GM19324 (cell line): ENCODE data around the gene STRIP1.
A peak's percentile ranks its signal among the peaks of the same experiment; 100 is the strongest.

Experiments
- ATAC-seq: cut with Tn5 transposase; IDR thresholded peaks from one replicate; pipeline ENCODE4 v1.9.1; 2021; ENCODE audit warnings: mild to moderate bottlenecking, moderate library complexity; ENCODE audit not compliant: unreplicated experiment, low FRiP score

Gene STRIP1

GRCh38 chr1:110049801-110050601 is 15.6 kb downstream of the STRIP1 start:
- no peak for ATAC-seq

DNA sequence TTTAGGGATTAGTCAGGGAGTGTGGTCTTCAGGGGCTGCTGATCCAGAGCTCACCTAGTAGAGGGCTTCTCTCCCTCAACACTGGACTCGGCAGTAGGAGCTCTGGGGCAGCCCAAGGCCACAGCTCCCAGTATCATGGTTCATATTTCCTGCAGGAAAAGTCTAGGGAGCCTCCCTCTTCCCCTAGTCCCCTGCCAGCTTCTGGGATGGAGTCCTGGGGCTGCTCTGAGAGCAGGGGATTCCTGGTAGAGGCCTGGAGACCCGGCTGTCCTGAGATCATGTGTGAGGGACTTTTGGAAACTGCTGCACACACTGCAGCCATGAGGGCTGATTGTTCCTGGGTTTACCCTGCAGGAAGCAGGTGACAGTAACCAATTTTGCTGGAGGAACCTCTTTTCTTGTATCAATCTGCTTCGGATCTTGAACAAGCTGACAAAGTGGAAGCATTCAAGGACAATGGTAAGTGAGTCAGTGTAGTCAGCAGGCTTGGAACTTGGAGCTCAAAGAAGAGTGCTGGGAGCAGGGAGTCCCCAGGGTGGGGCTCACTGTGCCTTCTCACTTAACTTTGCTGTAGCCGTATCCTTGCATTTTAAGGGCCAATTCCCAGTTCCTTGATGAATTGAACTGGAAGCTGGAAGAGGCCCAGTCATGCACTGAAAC is 16.3 kb downstream of the STRIP1 start:
- no peak for ATAC-seq

DNA sequence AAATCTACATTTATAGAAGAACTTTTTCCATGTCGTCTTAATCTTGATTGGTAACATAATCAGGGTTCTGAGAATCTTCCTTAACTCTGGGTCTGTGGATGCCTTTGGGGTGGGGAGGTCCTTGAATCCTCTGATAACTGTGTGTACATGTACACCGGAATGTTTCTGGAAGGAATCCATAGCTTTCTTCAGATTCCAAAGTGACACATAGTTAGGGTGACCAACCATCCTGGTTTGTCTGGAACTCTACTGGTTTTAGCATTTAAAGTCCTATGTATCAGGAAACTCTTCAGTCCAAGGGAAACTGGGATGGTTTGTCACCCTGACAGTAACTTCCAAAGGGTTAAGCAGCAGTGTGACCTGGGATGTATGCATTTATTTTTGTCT is 16.8 kb downstream of the STRIP1 start:
- ATAC-seq: no peak

GRCh38 chr1:110053552-110054428 is 19.4 kb downstream of the STRIP1 start:
- peak; percentile 40 for ATAC-seq

GRCh38 chr1:110055493-110056284 is 21.3 kb downstream of the STRIP1 start:
- no peak for ATAC-seq

DNA sequence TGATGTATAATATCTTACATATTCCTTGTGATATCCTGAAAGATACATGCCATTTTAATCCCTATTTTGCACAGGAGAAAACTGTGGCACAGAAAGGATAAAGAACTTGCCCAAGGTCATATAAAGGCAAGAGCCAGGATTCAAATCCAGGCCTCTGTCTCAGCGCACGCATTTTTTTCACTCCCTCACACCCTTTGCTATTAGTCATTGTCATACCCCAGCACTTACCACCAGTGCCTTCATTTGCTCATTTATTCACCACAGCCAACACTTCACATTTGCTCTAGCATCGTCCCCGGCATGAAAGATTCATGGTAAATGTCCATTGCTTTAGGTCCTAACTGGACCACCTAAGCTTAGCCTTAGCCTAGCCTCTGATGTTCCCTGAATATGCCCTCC is 21.9 kb downstream of the STRIP1 start:
- ATAC-seq: no peak

GRCh38 chr1:110056776-110057175 is 22.4 kb downstream of the STRIP1 start:
- no peak for ATAC-seq

GRCh38 chr1:110057963-110058518 is 23.6 kb downstream of the STRIP1 start:
- ATAC-seq: no peak

- no peak for ATAC-seq
Measured at GRCh38 chr1:110058591-110058990, 24.2 kb downstream of the STRIP1 start.

- no peak for ATAC-seq
Measured at GRCh38 chr1:110059133-110059863, 24.9 kb downstream of the STRIP1 start.

- ATAC-seq: no peak
Measured at GRCh38 chr1:110060034-110060661, 25.7 kb downstream of the STRIP1 start.

GRCh38 chr1:110060662-110061060 is 26.2 kb downstream of the STRIP1 start:
- no peak for ATAC-seq

DNA sequence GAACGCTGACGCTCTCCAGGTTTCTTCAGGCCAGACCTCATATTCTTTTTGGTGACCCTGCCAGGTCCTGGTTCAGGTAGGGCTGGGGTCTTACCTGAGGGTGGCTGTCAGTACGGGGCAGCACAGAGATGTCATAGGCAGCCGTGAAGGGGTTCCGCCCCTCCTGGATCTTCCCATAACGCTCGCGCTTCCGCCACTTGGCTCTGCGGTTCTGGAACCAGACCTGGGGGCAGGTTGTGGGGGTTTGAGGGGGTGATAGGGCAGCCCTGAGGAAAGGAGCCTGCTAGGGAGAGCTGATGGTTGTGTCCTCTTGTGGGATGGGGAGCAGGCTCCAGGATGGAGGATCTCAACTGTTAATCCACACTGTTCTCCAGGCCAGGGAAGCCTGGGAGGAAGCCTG is 26.9 kb downstream of the STRIP1 start:
- ATAC-seq: no peak

GRCh38 chr1:110062612-110063011 is 28.2 kb downstream of the STRIP1 start:
- no peak for ATAC-seq

GRCh38 chr1:110063781-110064180 is 29.4 kb downstream of the STRIP1 start:
- ATAC-seq: no peak

- no peak for ATAC-seq
Measured at GRCh38 chr1:110064576-110065337, 30.3 kb downstream of the STRIP1 start.

DNA sequence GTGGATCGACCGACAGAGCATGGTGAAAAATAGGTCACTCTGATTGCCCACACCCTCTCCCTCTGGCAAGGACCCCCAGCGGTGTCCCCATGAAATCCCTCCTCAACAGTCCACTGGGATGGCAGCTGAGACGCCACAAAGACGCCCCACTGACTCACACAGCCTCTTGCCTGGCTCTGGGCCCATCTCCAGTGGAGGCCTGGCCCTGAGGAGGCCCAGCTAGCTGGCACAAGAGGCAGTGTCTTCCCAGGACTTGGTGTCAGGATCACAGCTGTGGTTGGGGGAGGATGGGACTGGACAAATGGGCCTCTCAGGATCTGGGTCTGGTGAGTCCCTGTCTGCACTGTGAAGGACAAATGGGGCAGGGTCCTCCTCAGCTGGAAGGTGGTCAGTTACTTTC is 31.4 kb downstream of the STRIP1 start:
- no peak for ATAC-seq

GRCh38 chr1:110067479-110067892 is 33.1 kb downstream of the STRIP1 start:
- ATAC-seq: no peak
